HPDE6-E6E7 (cell line): Measurements from ENCODE around the gene FRAS1.
"Not testable (repeated sequence)": the region's sequence is repeated elsewhere in the genome, so short reads cannot be mapped to it uniquely, and the experiment has no call there.

Experiments used
- DNase-seq: peaks from one replicate; pipeline ENCODE4 v3.0.0; 2011; ENCODE audit warnings: missing footprints; ENCODE audit errors: extremely low spot score

Gene FRAS1

DNA sequence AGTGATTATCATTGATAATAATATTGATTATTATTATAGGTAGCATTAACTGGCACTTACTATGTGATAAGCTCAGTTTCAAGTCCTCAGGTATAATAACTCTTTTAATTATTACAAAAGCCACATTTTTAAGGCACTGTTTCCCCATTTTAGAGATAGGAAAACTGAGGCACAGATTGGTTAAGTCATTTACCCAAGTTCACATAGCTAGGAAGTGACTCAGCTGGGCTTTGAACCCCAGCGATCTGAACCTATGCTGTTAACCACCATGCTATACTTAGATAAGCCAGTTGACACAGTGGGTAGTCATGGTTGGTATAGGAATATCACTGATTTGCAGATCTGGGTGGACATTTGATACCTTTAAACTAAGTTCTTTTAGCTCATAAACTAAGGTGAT lies 110.4 kb downstream of the FRAS1 start:
- DNase-seq = no peak

DNA sequence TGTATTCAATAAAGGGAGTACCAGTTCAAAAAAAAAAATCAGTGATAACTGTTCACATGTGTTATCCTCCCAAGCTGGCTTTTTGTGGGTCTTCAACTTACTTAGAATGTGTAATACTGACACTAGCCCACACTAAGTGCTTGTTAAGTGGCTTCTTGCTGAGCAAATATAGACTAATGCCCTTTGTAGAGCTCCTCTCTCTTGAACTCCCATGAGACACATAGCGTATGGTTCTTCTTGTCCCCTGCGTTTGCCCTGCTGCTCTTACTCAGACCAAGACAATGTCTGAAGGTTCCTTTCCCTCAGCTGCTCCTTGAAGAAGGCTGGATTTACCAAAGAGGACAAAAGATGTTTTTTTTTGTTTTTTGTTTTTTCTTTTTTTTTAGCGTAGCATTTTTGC lies 110.9 kb downstream of the FRAS1 start:
- no peak for DNase-seq

GRCh38 chr4:78169728-78170127 lies 112.6 kb downstream of the FRAS1 start:
- no peak for DNase-seq

DNA sequence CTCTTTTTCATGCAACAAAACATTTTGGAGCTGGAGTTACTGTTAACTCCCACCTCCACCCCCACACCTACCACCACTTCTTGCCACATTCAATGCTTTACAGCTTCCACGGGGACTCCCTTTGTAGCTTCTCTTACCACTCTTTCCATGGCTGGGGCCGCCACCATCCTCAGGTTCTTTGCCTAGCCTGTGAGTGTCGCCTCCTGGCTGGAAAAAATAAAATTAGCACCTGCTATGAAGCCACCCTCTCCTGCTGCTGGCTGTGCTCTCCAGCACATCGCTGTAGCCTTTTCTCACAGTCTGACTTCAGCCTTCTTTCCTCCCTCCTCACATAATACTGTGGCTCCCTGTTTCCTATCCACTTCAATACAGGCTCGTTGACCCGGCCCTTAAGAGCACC lies 114.4 kb downstream of the FRAS1 start:
- DNase-seq = no peak

DNA sequence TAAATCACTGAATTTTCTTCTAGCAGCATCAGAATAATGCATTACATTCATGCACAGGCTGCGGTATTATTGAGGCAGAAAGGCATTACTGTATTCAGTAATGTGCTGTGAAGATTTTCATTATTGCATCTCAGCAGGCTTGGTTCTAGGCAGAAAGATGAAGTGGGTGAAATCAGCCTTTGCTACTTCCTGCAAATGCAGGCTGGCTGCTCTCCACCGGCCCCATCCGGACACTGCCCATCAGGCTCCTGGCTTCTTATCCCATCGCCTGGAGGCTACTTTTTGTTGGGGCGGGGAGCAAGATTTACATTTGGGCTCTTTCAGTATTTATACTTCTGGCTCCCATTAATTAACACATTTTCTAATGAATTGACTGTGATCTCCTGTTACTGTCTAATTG lies 117.8 kb downstream of the FRAS1 start:
- DNase-seq = no peak

DNA sequence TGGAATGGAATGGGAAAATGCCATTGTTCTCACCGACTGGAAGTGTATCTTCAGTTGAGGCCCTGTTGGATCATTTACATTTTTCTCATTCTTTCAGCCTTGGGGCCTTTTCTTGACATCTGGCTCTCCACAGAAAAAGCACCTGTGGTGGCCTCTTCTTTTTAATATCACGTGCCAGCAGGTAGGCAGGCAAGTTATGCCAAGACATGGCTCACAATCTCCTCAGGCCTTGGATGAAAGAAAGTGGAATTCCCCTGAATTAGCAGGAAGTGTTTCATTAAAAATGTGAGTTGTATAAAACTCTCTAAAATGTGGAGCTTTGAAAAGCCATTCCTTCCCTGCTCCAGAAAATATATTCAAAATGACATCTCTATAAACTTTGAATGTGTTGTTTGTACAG lies 122.1 kb downstream of the FRAS1 start:
- DNase-seq = no peak

GRCh38 chr4:78181681-78182234 lies 124.6 kb downstream of the FRAS1 start:
- not testable (repeated sequence) for DNase-seq

- no peak for DNase-seq
Observed at GRCh38 chr4:78184584-78184983, 127.5 kb downstream of the FRAS1 start.

DNA sequence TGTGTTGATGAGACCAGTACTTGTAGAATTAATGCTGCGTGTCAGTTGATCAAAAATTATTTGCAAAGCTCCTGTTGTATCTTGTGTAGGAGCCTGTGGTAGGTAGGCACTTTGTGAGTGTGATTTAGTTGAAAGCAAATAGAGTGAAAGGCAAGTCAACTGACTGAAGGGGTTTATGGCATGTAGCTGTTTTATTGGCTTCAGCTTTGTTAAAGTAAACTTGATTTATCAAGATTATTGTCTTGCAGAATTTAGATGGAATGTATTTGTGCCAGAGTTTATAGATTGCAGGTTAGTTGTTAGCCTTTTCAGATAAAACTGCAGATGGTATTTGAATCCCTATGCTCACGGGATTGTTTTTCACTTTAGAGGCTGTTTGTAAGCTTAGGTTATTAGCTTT lies 128.0 kb downstream of the FRAS1 start:
- DNase-seq = no peak

DNA sequence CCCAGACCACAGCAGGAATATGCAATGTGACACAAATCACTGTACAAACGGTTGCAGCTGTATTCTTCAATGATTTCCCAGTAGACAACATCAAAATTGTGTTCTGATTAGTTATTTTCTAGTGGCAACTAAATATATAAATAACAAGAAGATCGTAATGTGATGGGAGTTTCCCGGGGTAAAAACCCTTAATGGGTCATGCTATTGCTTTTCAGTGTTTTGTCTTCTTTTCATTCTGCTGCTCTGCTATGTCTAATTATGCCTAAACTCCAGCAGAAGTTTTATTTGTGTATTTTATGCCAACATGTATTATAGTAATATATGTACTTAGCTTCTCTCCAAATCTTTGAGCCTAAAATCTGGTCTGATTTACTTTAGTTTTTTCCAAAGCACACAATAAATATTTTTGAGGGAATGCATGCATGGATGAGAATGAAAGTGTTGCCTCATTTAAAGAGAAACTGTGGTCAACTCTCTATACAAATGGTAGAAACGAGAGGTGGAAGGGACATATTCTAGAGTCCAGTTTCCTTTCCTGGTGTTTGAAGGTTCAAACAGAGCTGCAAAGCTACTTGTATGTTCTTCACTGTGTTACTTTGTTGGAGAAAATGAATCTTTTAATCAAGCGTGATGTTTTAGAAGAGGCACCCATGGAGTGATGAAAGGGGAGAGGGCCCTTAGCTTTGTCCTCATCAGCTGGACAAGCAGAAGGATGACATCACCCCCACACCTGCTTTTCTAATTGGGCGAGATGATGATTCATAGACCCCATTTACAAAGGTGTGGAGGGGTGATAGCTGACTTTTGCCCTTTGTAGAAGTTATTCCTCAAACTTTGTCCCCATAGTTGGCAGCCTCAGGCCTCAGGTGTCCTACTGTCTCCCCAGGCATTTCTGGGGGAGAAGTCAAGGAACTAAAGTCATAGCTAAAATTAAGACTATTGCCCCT lies 129.7 kb downstream of the FRAS1 start:
- no peak for DNase-seq

- DNase-seq = no peak
Observed at GRCh38 chr4:78190068-78190467, 132.9 kb downstream of the FRAS1 start.

GRCh38 chr4:78190595-78190994 lies 133.5 kb downstream of the FRAS1 start:
- no peak for DNase-seq

DNA sequence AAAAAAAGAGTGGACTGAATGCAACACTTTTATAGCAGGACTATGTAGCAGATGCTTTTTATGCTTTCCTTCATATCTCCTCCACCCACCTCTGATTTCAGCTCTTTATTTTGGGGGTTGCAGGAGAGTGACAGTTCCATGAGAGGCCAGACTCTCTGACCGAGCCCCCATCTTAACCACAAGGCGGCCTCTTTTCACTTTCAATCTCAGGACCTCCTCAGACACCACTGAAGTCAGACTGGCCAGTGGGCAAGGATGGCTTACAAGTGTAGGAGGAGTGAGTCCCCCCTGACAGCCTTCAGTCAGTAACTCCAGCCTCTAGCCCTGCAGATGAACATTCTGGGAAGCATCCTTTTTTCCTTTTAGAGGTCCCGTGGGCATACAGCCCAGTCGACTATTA lies 140.8 kb downstream of the FRAS1 start:
- no peak for DNase-seq

DNA sequence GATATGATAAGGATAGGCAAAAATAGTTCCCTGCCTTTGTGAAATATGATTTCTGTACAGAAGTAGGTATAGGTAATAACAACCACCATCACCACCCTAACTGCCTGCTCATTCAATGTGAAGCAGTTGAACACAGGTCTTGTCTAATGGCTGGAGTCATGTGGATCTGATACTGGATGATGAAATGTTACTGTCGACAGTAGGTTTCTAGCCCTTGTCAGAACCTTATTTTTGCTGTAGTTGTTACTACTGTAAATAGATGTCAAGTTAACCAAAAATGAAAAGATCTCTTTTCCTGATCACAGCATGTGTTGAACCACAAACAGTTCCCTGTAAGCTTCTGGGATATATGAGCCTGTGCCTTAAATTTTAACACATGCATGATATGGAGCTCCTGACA lies 142.9 kb downstream of the FRAS1 start:
- DNase-seq = no peak

GRCh38 chr4:78200949-78201348 lies 143.8 kb downstream of the FRAS1 start:
- no peak for DNase-seq

DNA sequence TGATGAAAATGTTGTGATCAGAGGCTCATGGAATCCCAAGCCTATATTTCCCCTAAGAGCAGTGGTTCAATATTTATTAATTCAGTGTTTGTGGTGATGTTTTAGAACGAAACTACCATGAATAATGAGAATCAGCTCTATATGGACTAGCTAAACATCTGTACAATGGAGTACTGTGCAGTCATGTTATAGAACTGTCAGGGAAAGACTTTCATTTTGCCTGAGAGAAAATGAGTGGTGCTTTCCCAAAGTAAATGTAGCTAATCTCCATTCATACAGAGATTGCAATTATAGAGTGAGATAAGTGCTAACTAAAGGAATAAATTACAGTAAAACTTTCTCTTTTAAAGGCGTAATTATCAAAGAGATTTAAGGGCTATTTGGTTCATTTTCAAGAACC lies 147.1 kb downstream of the FRAS1 start:
- no peak for DNase-seq

- DNase-seq = no peak
Observed at GRCh38 chr4:78205591-78205990, 148.5 kb downstream of the FRAS1 start.

GRCh38 chr4:78207541-78207940 lies 150.4 kb downstream of the FRAS1 start:
- DNase-seq = no peak

DNA sequence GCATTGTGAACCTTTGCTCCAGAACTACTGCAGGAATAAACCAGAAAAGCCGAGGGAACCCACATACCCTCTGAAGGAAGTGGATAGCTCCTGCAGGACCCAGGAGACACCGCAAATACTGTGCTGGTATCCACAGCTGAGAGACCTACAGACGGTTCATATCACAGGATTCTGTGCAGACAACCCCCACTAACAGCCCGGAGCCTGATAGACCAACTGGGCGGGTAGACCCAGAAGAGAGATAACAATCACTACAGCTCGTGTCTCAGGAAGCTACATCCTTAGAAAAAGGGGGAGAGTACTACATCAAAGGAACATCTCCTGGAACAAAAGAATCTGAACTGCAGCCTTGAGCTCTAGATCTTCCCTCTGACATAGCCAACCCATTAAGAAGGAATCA lies 150.8 kb downstream of the FRAS1 start:
- no peak for DNase-seq

DNA sequence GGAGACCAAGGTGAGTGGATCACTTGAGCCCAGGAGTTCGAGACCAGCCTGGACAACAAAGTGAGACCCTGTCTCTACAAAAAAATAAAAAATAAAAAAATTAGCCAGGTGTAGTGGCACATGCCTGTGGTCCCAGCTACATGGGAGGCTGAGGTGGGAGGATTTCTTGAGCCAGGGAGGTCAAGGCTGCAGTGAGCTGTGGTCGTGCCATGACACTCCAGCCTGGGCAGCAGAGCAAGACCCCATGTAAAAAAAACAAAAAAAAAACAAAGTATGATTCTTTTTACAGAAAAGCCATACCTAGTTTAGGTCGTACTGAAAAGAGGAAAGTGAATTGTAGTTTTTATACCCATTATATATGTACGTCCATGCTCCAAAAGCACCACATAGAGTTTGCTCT lies 151.8 kb downstream of the FRAS1 start:
- not testable (repeated sequence) for DNase-seq

- no peak for DNase-seq
Observed at GRCh38 chr4:78210694-78211410, 153.7 kb downstream of the FRAS1 start.

DNA sequence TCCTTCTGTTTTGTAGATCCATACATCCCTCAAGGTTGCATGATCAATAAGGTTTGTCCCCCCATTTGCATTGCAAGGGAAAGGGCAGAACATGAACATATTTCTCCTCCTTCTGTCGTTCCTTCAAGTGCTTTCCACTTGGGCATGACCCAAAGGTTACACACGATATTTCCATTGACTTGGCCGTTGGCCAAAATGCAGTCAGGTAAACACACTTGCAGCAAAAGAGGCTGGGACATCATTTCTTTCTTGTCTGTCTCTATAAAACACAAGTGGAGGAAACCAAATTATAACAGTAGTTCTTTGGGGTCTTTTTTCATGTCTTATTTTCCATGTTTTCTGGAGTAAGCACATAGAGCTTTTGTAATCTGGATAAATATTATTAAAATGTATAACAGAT lies 156.1 kb downstream of the FRAS1 start:
- DNase-seq = no peak

- DNase-seq = no peak
Observed at GRCh38 chr4:78214078-78214477, 157.0 kb downstream of the FRAS1 start.
